Hematopoietic multipotent progenitor cell treated with erythropoietin and hydrocortisone succinate and interleukin-3 and kit ligand, for 6 days (in vitro differentiated cells): Measurements from ENCODE around the gene BCDIN3D.

Experiments used
- DNase-seq: peaks from one replicate; pipeline ENCODE4 v3.0.0-alpha.2; 2015

BCDIN3D gene

GRCh38 chr12:49794811-49795653 lies 47.9 kb downstream of the BCDIN3D start:
- DNase-seq = no peak

DNA sequence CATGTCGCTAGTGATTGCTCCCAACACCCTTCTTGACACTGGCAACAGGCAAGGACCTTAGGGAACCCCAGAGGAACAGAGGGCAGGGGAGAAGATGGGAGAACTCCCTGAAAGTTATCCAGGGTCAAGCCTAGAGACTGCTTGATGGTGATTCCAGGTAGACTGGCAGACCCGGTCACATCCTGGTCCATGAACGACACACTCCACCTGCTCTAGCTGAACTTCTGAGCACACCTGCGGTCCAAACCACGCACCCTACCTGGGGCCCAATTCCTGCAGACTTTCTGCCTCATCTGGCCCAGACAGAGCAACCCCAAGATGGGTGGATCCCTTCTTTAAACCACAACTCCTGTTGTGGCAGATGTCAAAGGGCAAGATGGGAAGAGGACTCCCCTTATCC lies 48.9 kb downstream of the BCDIN3D start:
- no peak for DNase-seq

DNA sequence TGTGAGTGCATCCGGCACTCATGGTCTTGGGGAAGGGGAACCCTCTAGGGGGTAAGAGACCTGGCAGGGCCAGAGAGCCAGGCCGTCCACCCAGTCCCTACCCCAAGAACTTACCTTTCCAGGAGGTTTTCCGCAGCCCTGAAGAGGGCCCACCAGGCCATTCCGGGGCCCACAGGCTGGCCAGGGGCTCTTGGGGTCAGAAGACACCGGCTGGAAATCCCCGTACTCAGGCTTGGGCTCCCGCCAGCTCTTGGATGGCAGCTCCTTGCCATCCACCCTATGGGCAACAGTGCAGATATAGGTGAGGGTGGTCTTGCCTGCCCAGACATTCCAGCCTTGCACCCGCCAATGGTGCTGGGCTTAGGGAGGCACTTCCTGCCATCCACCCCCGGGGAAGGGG lies 49.3 kb downstream of the BCDIN3D start:
- DNase-seq = no peak

- DNase-seq = no peak
Measured at GRCh38 chr12:49792976-49793580, 49.8 kb downstream of the BCDIN3D start.

GRCh38 chr12:49792181-49792970 lies 50.5 kb downstream of the BCDIN3D start:
- no peak for DNase-seq

DNA sequence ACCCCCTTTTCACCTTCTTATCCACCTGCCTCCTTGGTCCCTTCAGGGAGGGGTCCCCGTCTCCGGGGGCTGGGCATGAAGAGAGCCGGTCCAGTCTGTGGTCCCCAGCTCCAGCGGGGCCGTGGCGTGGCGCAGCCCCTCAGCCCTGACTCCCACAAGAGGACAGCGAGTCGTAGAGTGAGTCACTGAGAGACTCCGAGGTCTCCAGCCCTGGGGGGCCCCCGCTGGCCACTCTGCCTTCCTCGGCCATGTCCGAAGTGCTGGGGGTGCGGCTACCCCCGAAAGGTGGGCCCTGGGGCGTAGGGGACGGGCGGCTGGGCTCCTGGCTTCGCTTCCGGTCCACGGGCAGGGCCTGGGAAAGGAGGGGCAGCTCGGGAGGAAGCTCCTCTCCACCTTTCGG lies 51.2 kb downstream of the BCDIN3D start:
- no peak for DNase-seq

GRCh38 chr12:49790741-49791555 lies 52.0 kb downstream of the BCDIN3D start:
- no peak for DNase-seq

- no peak for DNase-seq
Measured at GRCh38 chr12:49789992-49790391, 52.9 kb downstream of the BCDIN3D start.

DNA sequence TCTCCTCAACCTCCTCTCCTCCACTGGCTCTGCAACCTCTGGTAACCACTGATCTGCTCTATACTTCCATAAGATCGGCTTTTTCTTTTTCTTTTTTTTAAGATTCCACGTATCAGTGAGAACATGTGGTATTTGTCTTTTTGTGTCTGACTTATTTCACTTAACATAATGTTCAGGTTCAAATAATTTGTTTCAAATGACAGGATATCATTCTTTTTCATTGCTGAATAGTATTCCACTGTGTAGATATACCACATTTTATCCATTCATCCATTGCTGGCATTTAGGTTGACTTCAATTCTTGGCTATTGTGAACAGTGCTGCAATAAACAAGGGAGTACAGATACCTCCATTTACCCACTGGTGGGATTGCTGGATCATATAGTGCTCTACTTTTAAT lies 55.2 kb downstream of the BCDIN3D start:
- DNase-seq = no peak
